T-cell (primary cell): ENCODE data around the gene HARBI1. TPM values are rescaled to one million over a fixed set of nuclear protein-coding genes. Genes with fewer than 3 reads are reported as not detected.

Experiments
- ATAC-seq, 4 experiments: fragments of 200-7000 bp in 3 of 4; fragments of 150-1000 bp in 1 of 4; cut with Tn5 transposase; replicated peaks in 1 of 4; 1 replicate in 3 of 4; 2 replicates in 1 of 4; pipeline ENCODE4 v1.10.0; 2021; ENCODE audit warnings: moderate library complexity in 3 of 4, mild to moderate bottlenecking in 2 of 4, moderate number of reproducible peaks in 1 of 4
- CTCF ChIA-PET, 2 donors: fragments of 300-600 bp; sonication (Branson Sonifier 250); formaldehyde crosslinking; loops; one replicate each; lab custom pipeline; 2022; ENCODE audit warnings: antibody characterized with exemption in 2 of 2; lab: Charles Lee
- POLR2A ChIA-PET, 2 donors: fragments of 300-600 bp; sonication (Branson Sonifier 250); formaldehyde crosslinking; loops; one replicate each; lab custom pipeline; 2022; ENCODE audit warnings: antibody characterized with exemption in 2 of 2; lab: Charles Lee
- DNase-seq, 35 experiments: peaks; one replicate each; pipeline versions ENCODE4 v3.0.0 to v3.0.0-alpha.2; 2013 to 2023
- H3K27ac ChIP-seq: one replicate; pipeline ENCODE4 v1.5.1; 2013; ENCODE audit warnings: low read length
- H3K27me3 ChIP-seq, 2 experiments: replicated peaks in 1 of 2; 1 replicate in 1 of 2; 2 replicates in 1 of 2; pipeline versions ENCODE4 v1.6.1 to v1.7.0; 2013; ENCODE audit warnings: low read length in 1 of 2, mixed read lengths in 1 of 2; ENCODE audit not compliant: control insufficient read depth in 2 of 2, insufficient read depth in 2 of 2; ENCODE audit errors: extremely low read depth in 1 of 2
- H3K36me3 ChIP-seq, 2 donors: 1 replicate in 1 of 2; 2 replicates in 1 of 2; pipeline versions ENCODE4 v1.6.1 to v1.7.0; 2013; ENCODE audit warnings: low read length in 1 of 2; ENCODE audit not compliant: control insufficient read depth in 2 of 2, insufficient read depth in 1 of 2; ENCODE audit errors: extremely low read depth in 1 of 2
- H3K4me1 ChIP-seq, 2 experiments: 1 replicate in 1 of 2; 2 replicates in 1 of 2; pipeline versions ENCODE4 v1.6.1 to v1.7.0; 2013; ENCODE audit warnings: low read length in 2 of 2, mixed read lengths in 1 of 2; ENCODE audit not compliant: insufficient read depth in 2 of 2, control insufficient read depth in 1 of 2; ENCODE audit errors: extremely low read depth in 1 of 2
- H3K4me3 ChIP-seq, 2 donors: 1 replicate in 1 of 2; 2 replicates in 1 of 2; pipeline versions ENCODE4 v1.5.1 to v1.7.0; 2013; ENCODE audit warnings: mild to moderate bottlenecking in 2 of 2, low read length in 1 of 2, moderate library complexity in 1 of 2; ENCODE audit not compliant: control insufficient read depth in 1 of 2; ENCODE audit errors: extremely low read depth in 1 of 2
- H3K9me3 ChIP-seq: 2 replicates; pipeline ENCODE4 v1.7.0; 2013
- H3K27ac Mint-ChIP-seq, 2 donors: one replicate each; pipeline ENCODE4 v1.8.0; 2020 to 2021; ENCODE audit warnings: mild to moderate bottlenecking in 2 of 2, mixed read lengths in 2 of 2
- H3K27me3 Mint-ChIP-seq, 2 donors: one replicate each; pipeline ENCODE4 v1.8.0; 2021 to 2022; ENCODE audit warnings: mixed read lengths in 2 of 2
- H3K36me3 Mint-ChIP-seq: one replicate; pipeline ENCODE4 v1.8.0; 2021; ENCODE audit warnings: mixed read lengths
- H3K4me1 Mint-ChIP-seq, 3 donors: one replicate each; pipeline ENCODE4 v1.8.0; 2020 to 2022; ENCODE audit warnings: mixed read lengths in 3 of 3, mild to moderate bottlenecking in 1 of 3
- H3K4me3 Mint-ChIP-seq, 3 donors: one replicate each; pipeline ENCODE4 v1.8.0; 2020 to 2022; ENCODE audit warnings: mild to moderate bottlenecking in 3 of 3, mixed read lengths in 3 of 3, moderate library complexity in 3 of 3
- H3K9me3 Mint-ChIP-seq, 3 donors: one replicate each; pipeline ENCODE4 v1.8.0; 2020 to 2022; ENCODE audit warnings: mixed read lengths in 3 of 3
- WGBS: methylation state at CpG from one replicate; pipeline ENCODE4 v1.1.5; 2013; ENCODE audit warnings: missing lambda C conversion rate; ENCODE audit not compliant: insufficient coverage; 5-methylcytosine and 5-hydroxymethylcytosine counted together
- total RNA-seq, 35 experiments: library from RNA in 6 of 35; stranded (reverse) in 6 of 35; fragments of 120-200 nt in 1 of 35; gene quantifications; one replicate each; pipeline versions ENCODE4 v1.2.1 to v1.2.4 and lab custom pipeline; 2013 to 2026

The HARBI1 gene
- total RNA-seq, 5 donors from 2014 or later (not counting 1 experiment from before 2014, with no cell fraction given), result 6.7 to 17.3 (median 10.3) TPM

- no peaks in the 10 kb centered on the region for H3K27me3 Mint-ChIP-seq
- no peaks in the 10 kb centered on the region for H3K9me3 ChIP-seq
- H3K36me3 Mint-ChIP-seq, result peaks cover 58% of the 10 kb centered on the region
- ATAC-seq, result no peak
- CTCF ChIA-PET, result interaction anchor here in 1 of 2 donors (0.7 kb wide), 1 partner anchor 22 kb away, joined by 3 read pairs; no protein-coding TSS in a partner anchor
- H3K4me3 ChIP-seq, result no peak overlapping the region
- no peak overlapping the region for H3K27ac Mint-ChIP-seq
- DNase-seq, result no peak
- no peak overlapping the region for H3K27ac ChIP-seq
- POLR2A ChIA-PET, result no interaction called here
- no peaks in the 10 kb centered on the region for H3K27me3 ChIP-seq
- H3K4me3 Mint-ChIP-seq, result no peak overlapping the region
- H3K4me1 Mint-ChIP-seq, result no peaks in the 10 kb centered on the region
- H3K36me3 ChIP-seq, result peaks cover 6 to 86% of the 10 kb centered on the region in 2 donors
- H3K9me3 Mint-ChIP-seq, result no peaks in the 10 kb centered on the region
- H3K4me1 ChIP-seq, result no peaks in the 10 kb centered on the region
Measured at GRCh38 chr11:46661836-46662235, 44.8 kb upstream of the HARBI1 start.

GRCh38 chr11:46659908-46660307, 42.9 kb upstream of the HARBI1 start:
- H3K27ac Mint-ChIP-seq, result peak overlapping the region in 1 of 2 donors; percentile 11
- DNase-seq, result no peak
- no CpG with 5 or more reads among the region's 1 CpG for WGBS
- no peak for ATAC-seq
- H3K9me3 Mint-ChIP-seq, result no peaks in the 10 kb centered on the region
- H3K36me3 Mint-ChIP-seq, result peaks cover 53% of the 10 kb centered on the region
- no peak overlapping the region for H3K4me3 ChIP-seq
- no peaks in the 10 kb centered on the region for H3K27me3 Mint-ChIP-seq
- H3K4me1 ChIP-seq, result no peaks in the 10 kb centered on the region
- H3K4me1 Mint-ChIP-seq, result no peaks in the 10 kb centered on the region
- CTCF ChIA-PET, result interaction anchor here in 1 of 2 donors (0.6 kb wide), 1 partner anchor 9 kb away, joined by 4 read pairs; no protein-coding TSS in a partner anchor
- no peaks in the 10 kb centered on the region for H3K27me3 ChIP-seq
- no peaks in the 10 kb centered on the region for H3K9me3 ChIP-seq
- peaks cover 6 to 82% of the 10 kb centered on the region in 2 donors for H3K36me3 ChIP-seq
- H3K4me3 Mint-ChIP-seq, result no peak overlapping the region
- POLR2A ChIA-PET, result interaction anchor here (0.6 kb wide), 4 partner anchors 21 to 700 kb away, joined by 3 to 5 read pairs (median 5); partner anchors contain the start of gene ZNF408 (in 1 of the 2)
- H3K27ac ChIP-seq, result no peak overlapping the region

- POLR2A ChIA-PET, result interaction anchor here (0.6 to 0.7 kb wide), 3 partner anchors 45 to 165 kb away, joined by 4 to 5 read pairs (median 4); no protein-coding TSS in a partner anchor
- Mint-ChIP-seq H3K36me3 (peaks cover 47% of the 10 kb centered on the region), H3K27ac (no peak overlapping the region)
Measured at GRCh38 chr11:46658259-46658658, 41.2 kb upstream of the HARBI1 start.

GRCh38 chr11:46657186-46657585, 40.2 kb upstream of the HARBI1 start:
- 100% methylated on average over 1 of the region's 3 CpGs for WGBS

More at GRCh38 chr11:46658259-46658658, 41.2 kb upstream of the HARBI1 start:
- H3K9me3 Mint-ChIP-seq, result no peaks in the 10 kb centered on the region
- peaks cover 4 to 76% of the 10 kb centered on the region in 2 donors for H3K36me3 ChIP-seq
- H3K27me3 Mint-ChIP-seq, result no peaks in the 10 kb centered on the region
- 97% methylated on average over 3 of the region's 4 CpGs for WGBS
- H3K4me3 Mint-ChIP-seq, result no peak overlapping the region
- H3K4me1 Mint-ChIP-seq, result no peaks in the 10 kb centered on the region
- no peak for DNase-seq
- H3K9me3 ChIP-seq, result no peaks in the 10 kb centered on the region
- H3K4me1 ChIP-seq, result no peaks in the 10 kb centered on the region
- no peak overlapping the region for H3K4me3 ChIP-seq
- no peaks in the 10 kb centered on the region for H3K27me3 ChIP-seq
- no peak overlapping the region for H3K27ac ChIP-seq
- ATAC-seq, result no peak
- CTCF ChIA-PET, result no interaction called here

GRCh38 chr11:46655631-46656030, 38.6 kb upstream of the HARBI1 start:
- no peaks in the 10 kb centered on the region for H3K9me3 Mint-ChIP-seq
- no peak for ATAC-seq
- Histone ChIP-seq H3K4me1 (no peaks in the 10 kb centered on the region), H3K9me3 (no peaks in the 10 kb centered on the region), H3K36me3 (peaks cover 10 to 81% of the 10 kb centered on the region in 2 donors), H3K27ac (no peak overlapping the region), H3K4me3 (no peak overlapping the region), H3K27me3 (no peaks in the 10 kb centered on the region)
- H3K4me3 Mint-ChIP-seq, result no peak overlapping the region
- no peak overlapping the region for H3K27ac Mint-ChIP-seq
- H3K4me1 Mint-ChIP-seq, result no peaks in the 10 kb centered on the region
- CTCF ChIA-PET, result interaction anchor here in 1 of 2 donors (2.0 kb wide), 1 partner anchor 16 kb away, joined by 5 read pairs; no protein-coding TSS in a partner anchor
- WGBS, result 95% methylated on average over 3 of the region's 4 CpGs
- peaks cover 59% of the 10 kb centered on the region for H3K36me3 Mint-ChIP-seq
- DNase-seq, result no peak
- H3K27me3 Mint-ChIP-seq, result no peaks in the 10 kb centered on the region
- POLR2A ChIA-PET, result interaction anchor here in 1 of 2 donors (0.9 kb wide), 1 partner anchor 11 kb away, joined by 4 read pairs; no protein-coding TSS in a partner anchor

More at GRCh38 chr11:46657186-46657585, 40.2 kb upstream of the HARBI1 start:
- Histone ChIP-seq H3K4me1 (no peaks in the 10 kb centered on the region), H3K36me3 (peaks cover 10 to 78% of the 10 kb centered on the region in 2 donors), H3K27ac (no peak overlapping the region), H3K9me3 (no peaks in the 10 kb centered on the region), H3K4me3 (no peak overlapping the region), H3K27me3 (no peaks in the 10 kb centered on the region)
- no peaks in the 10 kb centered on the region for H3K4me1 Mint-ChIP-seq
- H3K4me3 Mint-ChIP-seq, result no peak overlapping the region
- H3K27ac Mint-ChIP-seq, result no peak overlapping the region
- H3K9me3 Mint-ChIP-seq, result no peaks in the 10 kb centered on the region
- CTCF ChIA-PET, result interaction anchor here in 1 of 2 donors (0.8 to 2.0 kb wide), 2 partner anchors 14 to 40 kb away, joined by 3 to 5 read pairs; partner anchors contain the start of genes ATG13 and HARBI1
- peaks cover 48% of the 10 kb centered on the region for H3K36me3 Mint-ChIP-seq
- ATAC-seq, result no peak
- H3K27me3 Mint-ChIP-seq, result no peaks in the 10 kb centered on the region
- POLR2A ChIA-PET, result interaction anchor here in 1 of 2 donors (0.6 kb wide), 1 partner anchor 327 kb away, joined by 4 read pairs; no protein-coding TSS in a partner anchor
- DNase-seq, result no peak

GRCh38 chr11:46649180-46649738, 32.2 kb upstream of the HARBI1 start:
- no peaks in the 10 kb centered on the region for H3K9me3 Mint-ChIP-seq
- H3K4me3 ChIP-seq, result no peak overlapping the region
- H3K4me1 ChIP-seq, result no peaks in the 10 kb centered on the region
- H3K9me3 ChIP-seq, result no peaks in the 10 kb centered on the region
- H3K4me3 Mint-ChIP-seq, result no peak overlapping the region
- H3K36me3 Mint-ChIP-seq, result peaks cover 46% of the 10 kb centered on the region
- WGBS, result no CpG with 5 or more reads among the region's 2 CpGs
- CTCF ChIA-PET, result no interaction called here
- POLR2A ChIA-PET, result no interaction called here
- H3K27me3 Mint-ChIP-seq, result no peaks in the 10 kb centered on the region
- DNase-seq (no peak), ATAC-seq (no peak)
- H3K27me3 ChIP-seq, result no peaks in the 10 kb centered on the region
- H3K4me1 Mint-ChIP-seq, result no peaks in the 10 kb centered on the region
- no peak overlapping the region for H3K27ac ChIP-seq
- peaks cover 20 to 83% of the 10 kb centered on the region in 2 donors for H3K36me3 ChIP-seq
- no peak overlapping the region for H3K27ac Mint-ChIP-seq
